GM19452 (cell line): Measurements from ENCODE around the gene PDGFD.

ENCODE experiments used
- ATAC-seq: cut with Tn5 transposase; IDR thresholded peaks from one replicate; pipeline ENCODE4 v1.9.1; 2021; ENCODE audit not compliant: unreplicated experiment

PDGFD gene

DNA sequence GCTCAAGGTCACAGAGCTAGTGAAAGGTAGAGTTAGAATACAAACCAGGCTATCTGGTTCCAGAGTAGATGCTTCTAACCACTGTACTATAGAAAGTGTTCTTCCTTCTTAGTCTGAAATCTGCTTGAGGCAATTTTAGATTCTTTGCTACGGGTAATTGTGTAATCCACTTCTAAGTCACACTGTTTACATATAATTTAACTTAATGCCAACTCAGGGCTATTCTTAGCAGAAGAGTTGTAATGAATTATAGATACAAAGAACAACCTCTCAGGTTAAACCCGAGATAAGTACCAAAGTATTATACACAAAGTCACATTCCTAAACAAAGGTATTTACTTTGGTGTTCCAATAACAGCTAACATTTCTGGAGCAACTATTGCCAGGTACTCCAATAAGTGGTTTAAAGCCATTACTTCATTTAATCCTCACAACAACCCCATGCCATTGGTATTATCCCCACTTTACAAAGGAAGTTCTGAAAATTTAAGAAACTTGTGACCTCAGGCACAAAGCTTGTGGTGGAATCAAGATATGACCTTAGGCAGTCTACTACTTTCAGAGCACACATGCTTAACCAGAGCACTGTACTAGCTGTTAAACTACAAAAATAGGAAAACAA is 158.6 kb downstream of the PDGFD start:
- no peak for ATAC-seq

DNA sequence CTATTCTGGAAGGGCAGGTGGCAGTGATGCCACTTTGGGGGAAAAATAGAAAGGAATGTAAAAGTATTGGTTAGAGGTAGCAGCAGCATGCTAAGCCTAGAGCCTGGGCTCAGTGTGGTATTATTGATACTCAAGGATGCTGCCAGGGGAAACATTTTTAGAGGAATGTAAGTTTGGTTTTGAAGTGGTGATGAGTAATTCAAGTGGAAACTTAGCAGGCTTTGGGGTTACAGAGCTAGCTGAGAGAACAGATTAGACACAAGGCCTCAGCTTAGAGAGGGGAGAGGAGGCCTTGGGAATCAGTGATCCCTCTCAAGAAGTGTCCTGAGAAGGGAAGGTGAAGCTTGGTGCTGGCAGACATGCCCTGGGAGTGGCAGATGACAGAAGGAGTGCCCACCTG is 160.5 kb downstream of the PDGFD start:
- ATAC-seq, result no peak

DNA sequence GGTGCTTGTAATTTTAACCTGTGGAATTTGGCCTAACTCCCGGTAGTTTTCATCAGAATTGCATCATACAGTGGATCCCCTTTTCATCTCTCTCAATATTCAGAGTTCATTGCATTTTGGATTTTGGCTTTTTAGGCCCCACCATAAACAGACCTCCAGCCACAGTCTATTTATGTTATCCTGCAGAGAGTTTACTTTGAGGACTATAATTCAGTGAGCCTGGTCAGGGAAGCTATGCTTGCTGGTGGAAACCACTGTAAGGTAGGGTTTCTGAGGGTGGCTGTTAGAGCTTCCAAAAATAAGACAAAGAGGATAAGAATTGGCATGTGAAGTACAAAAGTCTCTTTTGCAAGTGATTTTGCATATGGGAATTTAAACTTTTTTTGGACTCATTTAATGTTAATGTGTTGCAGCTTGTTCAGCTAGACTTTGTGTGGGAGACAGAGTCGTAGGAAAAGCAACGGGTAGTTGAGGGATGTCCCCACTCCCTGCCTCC is 162.3 kb downstream of the PDGFD start:
- no peak for ATAC-seq

DNA sequence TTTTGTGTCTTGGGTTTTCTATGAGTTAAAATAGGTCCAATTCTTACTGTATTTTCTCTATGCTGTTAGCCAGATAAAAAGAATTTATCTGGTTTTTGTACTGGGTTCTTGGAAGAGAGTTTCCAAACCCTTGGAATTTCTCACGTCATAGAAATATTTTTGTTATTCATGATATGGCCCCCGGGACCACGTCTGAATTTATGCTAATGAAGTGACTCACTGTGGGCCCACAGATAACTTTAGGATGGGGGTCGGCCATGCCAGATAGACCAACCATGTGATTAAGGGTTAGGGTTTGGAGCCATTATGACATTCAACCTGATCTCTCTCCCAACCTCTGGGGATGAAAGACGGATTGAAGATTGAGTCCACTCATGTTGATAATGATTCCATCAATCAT is 163.1 kb downstream of the PDGFD start:
- no peak for ATAC-seq

DNA sequence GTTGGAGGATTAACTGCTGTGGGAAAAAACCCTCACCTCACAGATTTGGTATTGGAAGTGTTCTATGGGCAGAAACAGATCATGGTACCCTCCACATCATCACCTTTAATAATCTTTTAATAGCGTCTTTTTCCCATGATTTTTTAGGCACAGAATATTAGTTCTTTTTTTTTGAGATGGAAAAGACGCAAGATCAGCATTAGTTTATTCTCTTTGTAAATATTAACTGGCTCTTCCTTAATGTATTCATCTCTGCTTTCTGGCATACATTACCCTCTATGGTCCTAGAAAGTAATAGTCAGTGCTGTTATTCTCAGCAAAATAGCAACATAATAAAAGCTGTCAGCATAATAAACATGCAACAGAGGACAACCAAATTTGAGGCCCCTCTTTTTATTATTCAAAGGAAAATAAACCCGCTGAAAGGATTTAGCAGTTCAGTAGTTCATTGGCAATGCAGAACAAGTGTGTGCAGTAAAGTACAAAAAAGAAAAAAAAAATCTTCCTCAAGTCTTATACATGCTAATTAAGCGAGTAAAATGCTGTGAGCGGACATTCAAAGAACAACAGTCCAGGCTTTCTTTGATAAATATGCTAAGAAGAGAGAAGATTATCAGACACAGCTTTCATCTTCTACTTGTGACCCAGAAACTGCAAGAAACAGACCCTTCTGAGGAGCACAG is 165.0 kb downstream of the PDGFD start:
- no peak for ATAC-seq

DNA sequence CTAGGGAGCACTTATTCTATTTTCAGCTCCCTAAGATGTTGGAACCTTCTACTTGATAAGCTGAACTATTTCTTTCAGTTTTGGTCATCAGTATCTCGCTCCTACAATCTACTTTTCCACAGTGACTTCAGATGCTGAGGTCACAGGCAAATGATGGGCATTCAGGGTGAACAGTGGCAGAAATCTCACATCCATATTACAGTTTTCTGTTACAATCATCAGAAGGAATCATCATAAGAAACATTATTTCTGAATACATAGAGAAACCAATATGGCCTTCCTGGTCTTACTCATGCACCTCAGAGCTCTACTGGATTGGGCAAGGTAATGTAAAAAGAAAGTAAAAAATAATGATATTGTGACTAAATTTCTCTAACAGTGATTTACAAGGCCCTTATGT is 166.9 kb downstream of the PDGFD start:
- peak; percentile 70 for ATAC-seq

- no peak for ATAC-seq
Measured at GRCh38 chr11:103995896-103996295, 168.1 kb downstream of the PDGFD start.

- ATAC-seq, result no peak
Measured at GRCh38 chr11:103994518-103994917, 169.4 kb downstream of the PDGFD start.

DNA sequence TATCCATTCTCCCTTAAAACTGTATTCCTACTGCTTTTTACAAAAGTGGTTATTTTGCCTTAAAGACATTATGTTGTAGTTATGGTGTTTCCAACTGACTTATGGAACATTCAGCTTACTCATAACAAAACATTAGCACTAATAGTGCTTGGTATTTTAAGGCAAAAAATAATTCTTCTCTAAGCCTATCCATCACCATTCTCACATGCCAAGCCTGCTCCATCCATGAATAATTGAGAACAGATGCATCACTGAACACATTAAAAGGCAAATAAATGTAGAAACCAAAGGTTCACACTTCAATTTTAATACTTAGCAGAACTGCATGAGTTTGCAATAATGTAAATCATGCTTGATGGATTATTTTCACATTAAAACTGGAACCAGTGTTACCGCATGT is 169.9 kb downstream of the PDGFD start:
- no peak for ATAC-seq

GRCh38 chr11:103993507-103993906 is 170.4 kb downstream of the PDGFD start:
- ATAC-seq, result no peak

DNA sequence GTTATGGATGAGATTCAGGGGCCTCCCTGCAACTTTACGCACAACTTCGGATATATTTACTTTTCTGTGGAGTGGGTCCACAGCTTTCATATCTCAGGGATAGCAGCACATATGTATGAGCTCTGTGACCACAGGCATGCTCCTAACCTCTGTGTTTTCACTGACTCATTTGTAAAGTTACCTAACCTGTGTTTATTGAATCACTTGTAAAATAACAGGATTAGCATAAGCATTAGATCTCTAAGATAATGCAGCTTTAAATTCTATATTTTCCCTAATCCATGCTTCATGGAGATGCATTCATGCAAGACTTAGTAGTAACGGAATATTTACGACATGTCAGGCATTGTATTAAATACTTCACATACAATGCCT is 175.4 kb downstream of the PDGFD start:
- no peak for ATAC-seq

DNA sequence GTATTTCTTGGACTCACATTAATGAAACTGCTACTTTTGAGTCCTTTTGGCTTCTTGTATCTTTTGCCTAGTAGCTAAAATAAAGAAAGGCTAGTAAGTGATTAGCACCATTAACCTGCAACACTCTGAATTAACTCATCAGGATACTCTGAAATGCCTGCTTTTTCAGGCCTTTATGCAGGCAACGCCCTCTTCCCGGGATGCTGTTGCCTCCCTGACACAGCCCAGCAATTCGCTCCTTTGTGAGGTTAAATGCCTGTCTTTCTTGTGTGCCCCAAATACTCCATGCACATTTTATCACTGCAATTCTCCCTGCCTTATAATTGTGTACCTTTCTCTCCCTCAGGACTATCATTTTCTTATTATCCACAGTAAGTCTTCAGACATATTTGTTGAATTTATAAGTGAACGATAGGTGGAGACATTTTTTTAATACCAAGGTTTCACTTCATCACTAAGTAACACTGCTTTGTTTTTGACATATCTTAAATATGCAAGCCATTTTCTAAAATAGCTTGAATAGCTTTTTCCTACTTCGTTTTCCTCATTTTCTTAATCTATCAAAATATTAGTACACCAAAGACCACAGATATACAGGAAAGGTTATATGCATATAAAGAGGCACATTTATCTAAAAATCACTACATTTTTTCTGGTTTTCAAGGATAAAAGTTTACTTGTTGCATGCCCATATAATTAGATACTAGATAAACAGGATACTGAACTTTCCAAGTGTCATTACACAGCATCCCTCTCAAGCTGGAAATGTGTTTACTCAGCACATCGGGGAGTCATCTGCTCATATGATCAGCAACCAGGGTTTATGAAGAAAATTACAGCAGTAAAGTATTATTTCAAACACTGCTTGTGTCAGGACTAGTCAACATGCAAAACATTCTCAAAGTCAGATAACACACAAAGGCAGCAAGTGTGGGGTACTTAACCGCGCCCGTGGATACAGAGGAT is 176.0 kb downstream of the PDGFD start:
- ATAC-seq, result no peak

GRCh38 chr11:103985041-103985440 is 178.9 kb downstream of the PDGFD start:
- ATAC-seq, result no peak

DNA sequence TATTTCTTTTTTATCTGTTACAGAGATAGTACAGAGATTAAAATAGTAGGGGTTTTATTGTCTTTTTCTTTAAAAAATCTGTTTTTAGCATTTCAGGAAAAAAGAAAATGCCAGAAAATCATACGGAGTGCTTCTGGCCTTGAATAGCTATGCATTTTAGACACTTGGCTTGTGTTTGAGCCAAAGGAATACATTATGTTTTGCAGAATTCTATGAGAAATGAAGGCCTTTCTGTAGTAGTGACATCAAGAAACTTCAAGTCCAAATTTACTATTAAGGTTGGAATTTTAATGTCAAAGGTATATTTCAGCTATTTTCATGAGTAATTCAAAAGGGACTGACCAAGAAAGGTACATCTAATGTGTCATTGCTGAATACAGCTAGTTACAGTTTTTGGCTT is 183.8 kb downstream of the PDGFD start:
- no peak for ATAC-seq

GRCh38 chr11:103978616-103979595 is 185.0 kb downstream of the PDGFD start:
- no peak for ATAC-seq

DNA sequence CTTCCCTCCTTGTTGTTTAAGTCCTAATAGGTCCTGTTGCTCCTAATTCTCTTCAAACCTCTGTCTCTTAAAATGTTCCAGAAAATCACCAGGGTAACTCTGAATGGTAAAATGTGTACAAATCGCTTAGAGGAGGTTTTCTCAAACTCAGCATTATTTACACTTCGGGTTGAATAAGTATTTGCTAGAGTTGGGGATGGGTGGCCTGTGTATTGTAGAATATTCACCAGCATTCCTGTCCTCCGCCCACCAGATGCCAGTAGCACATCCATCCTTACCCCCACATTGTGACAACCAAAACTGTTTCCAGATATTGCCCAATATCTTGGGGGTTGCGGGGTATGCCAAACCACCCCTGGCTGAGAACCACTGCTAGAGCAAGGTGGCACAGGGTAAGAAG is 191.9 kb downstream of the PDGFD start:
- ATAC-seq, result no peak

DNA sequence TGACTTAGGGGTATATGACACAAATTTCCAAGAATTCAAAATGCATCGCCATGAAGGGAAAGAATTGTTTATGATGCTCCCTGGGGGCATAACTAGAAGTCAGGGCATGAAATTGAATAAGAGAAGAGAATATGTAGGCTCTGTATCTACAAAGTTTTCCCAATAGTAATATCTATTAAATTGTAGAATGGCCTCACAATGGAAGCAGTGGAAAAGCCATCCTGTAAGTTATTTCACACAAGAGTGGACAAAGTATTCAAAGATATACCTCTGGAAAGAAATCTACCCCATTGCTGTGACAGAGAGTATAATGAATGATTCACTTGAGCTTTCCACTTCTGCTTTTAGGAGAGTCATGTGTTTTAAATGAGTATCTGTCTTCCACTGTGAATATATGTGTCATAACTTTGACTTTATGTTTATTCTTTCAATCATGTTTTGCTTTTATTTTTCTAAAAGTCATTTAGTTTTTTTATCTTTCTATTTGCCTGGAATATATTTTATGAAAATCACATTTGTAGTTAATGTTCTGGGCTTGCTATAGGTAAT is 193.2 kb downstream of the PDGFD start:
- peak; percentile 95 for ATAC-seq

DNA sequence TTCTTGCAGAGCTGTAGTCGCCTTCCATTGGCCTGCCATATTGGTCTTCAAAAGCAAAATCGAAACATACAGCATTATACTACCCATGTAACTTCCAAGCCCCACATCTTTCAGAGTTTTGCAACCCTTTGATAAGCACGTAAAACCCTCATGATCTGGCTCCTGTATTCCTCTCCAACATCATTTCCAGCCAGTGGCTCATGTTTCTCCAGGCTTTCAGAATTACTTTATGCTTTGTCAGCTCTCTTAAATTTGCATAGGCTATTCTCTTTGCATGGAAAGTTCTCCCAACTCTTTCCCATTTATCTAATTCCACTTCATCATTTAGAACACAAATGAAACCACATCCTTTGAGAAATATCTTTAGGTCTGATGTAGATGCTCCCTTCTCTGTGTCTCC is 195.3 kb downstream of the PDGFD start:
- no peak for ATAC-seq

DNA sequence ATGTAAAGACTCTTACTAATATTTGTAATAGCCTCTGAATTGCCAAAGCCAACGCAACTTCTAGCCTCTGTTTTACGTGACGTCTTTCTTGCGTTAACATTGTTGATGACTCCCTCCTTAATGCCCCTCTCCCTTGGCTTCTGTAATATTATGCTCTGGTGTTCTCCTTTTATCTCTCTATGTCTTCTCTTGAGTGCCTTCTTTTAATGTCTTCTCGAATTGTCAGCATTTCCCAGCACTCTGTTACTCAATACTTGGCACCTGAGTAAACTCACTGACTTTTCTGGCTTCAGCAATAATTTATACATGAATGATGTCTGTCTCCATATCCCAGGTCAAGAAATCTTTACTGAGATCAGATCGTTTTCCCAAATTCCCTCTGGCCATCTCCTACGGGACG is 196.0 kb downstream of the PDGFD start:
- ATAC-seq, result no peak

- ATAC-seq, result no peak
Measured at GRCh38 chr11:103964390-103964789, 199.6 kb downstream of the PDGFD start.
